GM19372 (cell line): ENCODE data around the gene NSUN3.

ENCODE experiments used
- ATAC-seq: cut with Tn5 transposase; IDR thresholded peaks from one replicate; pipeline ENCODE4 v1.9.1; 2021; ENCODE audit warnings: mild to moderate bottlenecking, low read depth, moderate library complexity; ENCODE audit not compliant: unreplicated experiment

Gene NSUN3

GRCh38 chr3:94117729-94118128, 54.9 kb downstream of the NSUN3 start:
- ATAC-seq, result no peak

GRCh38 chr3:94118390-94118789, 55.5 kb downstream of the NSUN3 start:
- ATAC-seq, result no peak

- no peak for ATAC-seq
These were observed 58.3 kb downstream of the NSUN3 start for GRCh38 chr3:94121161-94121560.

GRCh38 chr3:94127115-94127514, 64.3 kb downstream of the NSUN3 start:
- ATAC-seq, result no peak

- no peak for ATAC-seq
These were observed 67.8 kb downstream of the NSUN3 start for GRCh38 chr3:94130690-94131089.

GRCh38 chr3:94132777-94133176, 69.9 kb downstream of the NSUN3 start:
- ATAC-seq, result no peak

- ATAC-seq, result no peak
These were observed 73.3 kb downstream of the NSUN3 start for GRCh38 chr3:94136133-94136532.

- no peak for ATAC-seq
These were observed 74.5 kb downstream of the NSUN3 start for GRCh38 chr3:94137377-94137776.

- no peak for ATAC-seq
These were observed 83.6 kb downstream of the NSUN3 start for GRCh38 chr3:94146455-94146854.

- ATAC-seq, result no peak
These were observed 84.2 kb downstream of the NSUN3 start for GRCh38 chr3:94147012-94147411.

GRCh38 chr3:94150113-94150512, 87.3 kb downstream of the NSUN3 start:
- no peak for ATAC-seq

- no peak for ATAC-seq
These were observed 93.8 kb downstream of the NSUN3 start for GRCh38 chr3:94156626-94157025.

- ATAC-seq, result no peak
These were observed 95.7 kb downstream of the NSUN3 start for GRCh38 chr3:94158512-94158911.

- no peak for ATAC-seq
These were observed 96.4 kb downstream of the NSUN3 start for GRCh38 chr3:94159062-94159828.

- ATAC-seq, result no peak
These were observed 99.8 kb downstream of the NSUN3 start for GRCh38 chr3:94162700-94163099.

- ATAC-seq, result no peak
These were observed 104.5 kb downstream of the NSUN3 start for GRCh38 chr3:94167346-94167745.

- no peak for ATAC-seq
These were observed 104.9 kb downstream of the NSUN3 start for GRCh38 chr3:94167796-94168195.

GRCh38 chr3:94171954-94172353, 109.1 kb downstream of the NSUN3 start:
- no peak for ATAC-seq

- no peak for ATAC-seq
These were observed 109.9 kb downstream of the NSUN3 start for GRCh38 chr3:94172695-94173310.

- ATAC-seq, result no peak
These were observed 111.0 kb downstream of the NSUN3 start for GRCh38 chr3:94173673-94174434.

- ATAC-seq, result no peak
These were observed 112.8 kb downstream of the NSUN3 start for GRCh38 chr3:94175677-94176076.
